ENCODE measurements around the gene STK11. TPM values are rescaled to one million over a fixed set of nuclear protein-coding genes. Genes with fewer than 3 reads are reported as not detected.

Gene STK11
- total RNA-seq, 4 donors from 2014 or later: 91.5 to 194 (median 149) TPM

DNA sequence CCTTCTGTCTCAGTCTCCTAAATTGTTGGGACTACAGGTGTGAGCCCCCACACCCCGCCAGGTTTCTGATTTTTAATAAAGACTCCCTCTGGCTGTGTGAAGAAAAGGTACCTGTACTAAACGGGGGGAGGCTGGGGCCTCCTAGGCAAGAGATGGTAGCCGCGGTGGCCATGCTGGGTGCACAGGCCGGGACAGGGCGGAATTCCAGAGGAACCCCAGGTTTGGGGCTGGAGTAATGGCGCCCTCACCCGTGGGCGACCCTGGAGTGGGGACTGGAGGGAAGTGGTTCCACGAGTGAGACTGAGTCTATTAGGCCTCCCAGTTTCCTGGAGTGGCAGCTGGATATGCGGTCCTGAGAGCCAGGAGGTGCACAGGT, 33.8 kb downstream of the STK11 start:
- H3K27me3 ChIP-seq: peaks cover 4 to 6% (median 5%) of the 10 kb centered on the region in 3 donors
- H3K27ac ChIP-seq: peak overlapping the region; percentile 93 to 100 (median 97)
- peaks cover 34 to 50% of the 10 kb centered on the region in 2 donors for H3K4me1 ChIP-seq
- ATAC-seq: no peak
- intact Hi-C loops (cut with DNase I; ENCODE audit: low total_unique reads) (no loop called here), in situ Hi-C loops (cut with MboI; ENCODE audit: low sequenced_read_pairs in 4 of 4) (no loop called here)
- DNase-seq: no peak
- H3K9me3 ChIP-seq: no peaks in the 10 kb centered on the region
- H3K4me3 ChIP-seq: no peak overlapping the region
- no peaks in the 10 kb centered on the region for H3K36me3 ChIP-seq
- TF ChIP-seq, protein P1, sequence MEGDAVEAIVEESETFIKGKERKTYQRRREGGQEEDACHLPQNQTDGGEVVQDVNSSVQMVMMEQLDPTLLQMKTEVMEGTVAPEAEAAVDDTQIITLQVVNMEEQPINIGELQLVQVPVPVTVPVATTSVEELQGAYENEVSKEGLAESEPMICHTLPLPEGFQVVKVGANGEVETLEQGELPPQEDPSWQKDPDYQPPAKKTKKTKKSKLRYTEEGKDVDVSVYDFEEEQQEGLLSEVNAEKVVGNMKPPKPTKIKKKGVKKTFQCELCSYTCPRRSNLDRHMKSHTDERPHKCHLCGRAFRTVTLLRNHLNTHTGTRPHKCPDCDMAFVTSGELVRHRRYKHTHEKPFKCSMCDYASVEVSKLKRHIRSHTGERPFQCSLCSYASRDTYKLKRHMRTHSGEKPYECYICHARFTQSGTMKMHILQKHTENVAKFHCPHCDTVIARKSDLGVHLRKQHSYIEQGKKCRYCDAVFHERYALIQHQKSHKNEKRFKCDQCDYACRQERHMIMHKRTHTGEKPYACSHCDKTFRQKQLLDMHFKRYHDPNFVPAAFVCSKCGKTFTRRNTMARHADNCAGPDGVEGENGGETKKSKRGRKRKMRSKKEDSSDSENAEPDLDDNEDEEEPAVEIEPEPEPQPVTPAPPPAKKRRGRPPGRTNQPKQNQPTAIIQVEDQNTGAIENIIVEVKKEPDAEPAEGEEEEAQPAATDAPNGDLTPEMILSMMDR (IDR thresholded peaks at IDR 0.05 in 4 of 5, conservative IDR thresholded peaks at IDR 0.05 in 1 of 5): no peak
- no peak for TF ChIP-seq POLR2A (IDR thresholded peaks at IDR 0.05)

DNA sequence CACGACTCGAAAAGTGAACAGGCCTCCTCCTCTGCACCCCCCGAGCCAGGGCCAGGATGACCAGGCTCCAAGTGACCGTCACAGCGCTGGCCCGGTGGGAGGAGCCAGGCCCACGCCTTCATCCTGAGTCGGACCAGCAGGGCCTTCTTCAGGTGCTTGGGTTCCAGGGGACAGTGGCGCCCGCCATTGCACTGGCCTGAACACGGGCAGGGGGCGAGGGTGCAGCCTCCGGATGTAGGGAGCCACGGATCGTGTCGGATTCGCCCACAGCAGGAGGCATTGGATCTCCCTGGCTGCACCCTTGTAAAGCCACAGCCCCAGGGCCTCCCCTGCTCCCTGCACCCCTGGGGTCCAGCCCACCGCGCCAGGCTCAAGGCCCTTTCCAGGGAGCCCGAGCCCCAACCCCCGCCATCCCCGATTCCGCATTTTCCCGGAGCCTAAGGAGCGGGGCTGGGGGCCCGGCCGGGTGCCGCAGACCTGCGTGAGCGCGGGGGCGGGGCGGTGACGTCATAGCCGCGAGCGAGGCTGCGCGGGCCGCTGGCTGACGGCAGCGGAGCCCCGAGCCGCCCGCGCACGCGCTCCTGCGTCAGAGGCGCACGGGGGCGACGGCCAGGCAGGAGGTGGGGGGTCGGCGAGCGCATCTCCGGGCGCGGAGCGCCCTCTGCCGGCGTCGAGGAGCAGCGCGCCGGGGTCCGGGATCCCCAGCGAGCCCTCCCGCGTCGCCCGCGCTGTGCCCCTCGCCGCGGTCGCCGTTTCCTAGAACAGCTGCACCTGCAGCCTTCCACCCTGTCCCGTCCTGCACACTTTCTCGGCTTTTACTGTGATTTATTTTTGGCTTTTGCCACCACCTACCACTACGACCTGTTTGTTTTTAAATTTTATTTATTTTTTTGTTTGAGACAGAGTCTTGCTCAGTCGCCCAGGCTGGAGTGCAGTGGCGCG, 34.5 kb downstream of the STK11 start:
- ATAC-seq: peak; percentile 13 to 20
- peaks cover 40 to 56% of the 10 kb centered on the region in 2 donors for H3K4me1 ChIP-seq

DNA sequence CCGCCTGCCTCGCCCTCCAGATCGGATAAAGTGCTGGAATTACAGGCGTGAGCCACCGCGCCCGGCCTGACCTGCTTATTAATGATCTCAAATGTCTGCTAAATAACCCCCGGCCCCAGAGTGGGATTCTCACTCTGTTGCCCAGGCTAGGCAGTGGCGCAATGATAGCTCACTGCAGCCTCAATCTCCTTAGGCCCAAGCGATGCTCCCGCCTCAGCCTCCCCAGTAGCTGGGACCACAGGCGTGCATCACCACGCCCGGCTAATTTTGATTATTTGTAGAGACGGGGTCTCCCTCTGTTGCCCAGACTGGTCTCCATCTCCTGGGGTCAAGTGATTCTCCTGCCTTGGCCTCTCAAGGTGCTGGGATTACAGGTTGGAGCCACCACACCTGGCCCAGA, 35.3 kb downstream of the STK11 start:
- Histone ChIP-seq H3K27ac (peak overlapping the region; percentile 93 to 100 (median 97)), H3K9me3 (no peaks in the 10 kb centered on the region), H3K27me3 (peaks cover 4 to 6% (median 5%) of the 10 kb centered on the region in 3 donors), H3K4me3 (peak overlapping the region; percentile 54 to 97 (median 78)), H3K4me1 (peaks cover 46 to 62% of the 10 kb centered on the region in 2 donors), H3K36me3 (no peaks in the 10 kb centered on the region)
- TF ChIP-seq, protein P1 (IDR thresholded peaks at IDR 0.05 in 4 of 5, conservative IDR thresholded peaks at IDR 0.05 in 1 of 5): no peak
- TF ChIP-seq POLR2A (IDR thresholded peaks at IDR 0.05): no peak
- intact Hi-C loops (cut with DNase I; ENCODE audit: low total_unique reads) (loop anchor here (1.0 to 10.0 kb wide), 7 partner anchors 20 to 924 kb away; partner anchors contain the start of genes DOT1L, POLR2E and SBNO2), in situ Hi-C loops (cut with MboI; ENCODE audit: low sequenced_read_pairs in 4 of 4) (no loop called here)
- no peak for ATAC-seq
- no peak for DNase-seq

More for the DNA sequence above, 34.5 kb downstream of the STK11 start:
- H3K27me3 ChIP-seq: peaks cover 4 to 6% (median 5%) of the 10 kb centered on the region in 3 donors
- H3K4me3 ChIP-seq: peak overlapping the region; percentile 43 to 75 (median 54)
- H3K27ac ChIP-seq: peak overlapping the region; percentile 93 to 100 (median 97)
- intact Hi-C loops (cut with DNase I; ENCODE audit: low total_unique reads) (loop anchor here (1.0 to 10.0 kb wide), 6 partner anchors 68 to 925 kb away; partner anchors contain the start of genes DOT1L, POLR2E and SBNO2), in situ Hi-C loops (cut with MboI; ENCODE audit: low sequenced_read_pairs in 4 of 4) (no loop called here)
- H3K36me3 ChIP-seq: no peaks in the 10 kb centered on the region
- DNase-seq: peak; percentile 73 to 83
- H3K9me3 ChIP-seq: no peaks in the 10 kb centered on the region
- TF ChIP-seq POLR2A (IDR thresholded peaks at IDR 0.05): peak; percentile 43 to 55
- TF ChIP-seq, protein P1 (IDR thresholded peaks at IDR 0.05 in 4 of 5, conservative IDR thresholded peaks at IDR 0.05 in 1 of 5): peak; percentile 77 to 100 (median 99)

DNA sequence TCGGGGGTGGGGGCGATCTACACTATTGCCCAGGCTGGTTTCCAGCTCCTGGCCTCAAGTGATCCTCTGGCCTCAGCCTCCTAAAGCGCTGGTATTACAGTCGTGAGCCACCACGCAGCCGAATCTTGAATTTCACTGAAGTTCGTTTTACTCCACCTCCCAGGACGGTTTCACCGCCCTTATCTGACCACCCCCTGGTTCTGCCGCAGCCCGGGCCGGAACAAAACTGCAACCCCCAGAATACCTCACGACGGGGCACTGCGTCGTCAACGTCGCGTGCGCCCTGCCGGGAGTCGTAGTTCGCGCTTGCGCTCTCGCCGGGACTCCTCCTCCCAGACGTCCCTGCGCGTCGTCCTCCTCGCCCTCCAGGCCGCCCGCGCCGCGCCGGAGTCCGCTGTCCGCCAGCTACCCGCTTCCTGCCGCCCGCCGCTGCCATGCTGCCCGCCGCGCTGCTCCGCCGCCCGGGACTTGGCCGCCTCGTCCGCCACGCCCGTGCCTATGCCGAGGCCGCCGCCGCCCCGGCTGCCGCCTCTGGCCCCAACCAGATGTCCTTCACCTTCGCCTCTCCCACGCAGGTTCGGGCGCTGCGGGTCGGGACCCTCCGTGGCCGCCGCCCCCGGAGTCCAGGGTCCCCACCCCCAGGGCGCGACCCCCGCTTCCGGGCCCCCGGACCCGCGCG, 36.0 kb downstream of the STK11 start, which contains the start of gene ATP5F1D:
ATP5F1D (plus strand) TSS at position 335 of the 679 bp plus-strand sequence; CDS start at position 435, 100 bp downstream.
- Histone ChIP-seq H3K36me3 (no peaks in the 10 kb centered on the region), H3K27me3 (peaks cover 0 to 5% (median 0%) of the 10 kb centered on the region in 3 donors), H3K4me1 (peaks cover 52 to 67% of the 10 kb centered on the region in 2 donors), H3K9me3 (no peaks in the 10 kb centered on the region), H3K4me3 (peak within 1 kb of the TSS; percentile 75 to 97 (median 81)), H3K27ac (peak within 1 kb of the TSS; percentile 93 to 100 (median 97))
- DNase-seq (peak; percentile 93 to 94), ATAC-seq (peak; percentile 37 to 48)
- TF ChIP-seq POLR2A (IDR thresholded peaks at IDR 0.05): peak; percentile 97 to 98
- TF ChIP-seq, protein P1 (IDR thresholded peaks at IDR 0.05 in 4 of 5, conservative IDR thresholded peaks at IDR 0.05 in 1 of 5): no peak
- intact Hi-C loops (cut with DNase I; ENCODE audit: low total_unique reads): loop anchor here (1.0 to 10.0 kb wide), 6 partner anchors 20 to 923 kb away; partner anchors contain the start of genes DOT1L, POLR2E and SBNO2
- in situ Hi-C loops (cut with MboI; ENCODE audit: low sequenced_read_pairs in 4 of 4): no loop called here

Data from gastrocnemius medialis (tissue), 4 donors.